ENCODE measurements around the gene NPHP1.
"Not testable (repeated sequence)": the region's sequence is repeated elsewhere in the genome, so short reads cannot be mapped to it uniquely, and the experiment has no call there.

The NPHP1 gene

GRCh38 chr2:110126906-110127305 is 77.9 kb downstream of the NPHP1 start:
- no peak for DNase-seq (ENCODE audit: low read depth)

GRCh38 chr2:110126086-110126773 is 78.6 kb downstream of the NPHP1 start:
- DNase-seq (ENCODE audit: low read depth) = no peak

GRCh38 chr2:110124939-110125691 is 79.7 kb downstream of the NPHP1 start:
- no peak for DNase-seq (ENCODE audit: low read depth)

- no peak for DNase-seq (ENCODE audit: low read depth)
Observed at GRCh38 chr2:110124038-110124825, 80.6 kb downstream of the NPHP1 start.

- DNase-seq (ENCODE audit: low read depth) = no peak
Observed at GRCh38 chr2:110121592-110121991, 83.2 kb downstream of the NPHP1 start.

GRCh38 chr2:110121052-110121334 is 83.8 kb downstream of the NPHP1 start:
- DNase-seq (ENCODE audit: low read depth) = no peak

GRCh38 chr2:110120171-110121051 is 84.4 kb downstream of the NPHP1 start:
- no peak for DNase-seq (ENCODE audit: low read depth)

GRCh38 chr2:110116033-110116710 is 88.6 kb downstream of the NPHP1 start:
- DNase-seq (ENCODE audit: low read depth) = no peak

GRCh38 chr2:110115291-110116032 is 89.4 kb downstream of the NPHP1 start, which contains the start of gene MALL:
Gene MALL, minus strand, starts transcription at chr2:110115822. Its CDS starts 30 bp downstream, at chr2:110115792.
- no peak for DNase-seq (ENCODE audit: low read depth)

GRCh38 chr2:110114831-110115255 is 90.0 kb downstream of the NPHP1 start:
- no peak for DNase-seq (ENCODE audit: low read depth)

- no peak for DNase-seq (ENCODE audit: low read depth)
Observed at GRCh38 chr2:110113961-110114591, 90.7 kb downstream of the NPHP1 start.

- DNase-seq (ENCODE audit: low read depth) = not testable (repeated sequence)
Observed at GRCh38 chr2:110108291-110108690, 96.5 kb downstream of the NPHP1 start.

GRCh38 chr2:110107092-110108079 is 97.4 kb downstream of the NPHP1 start:
- DNase-seq (ENCODE audit: low read depth) = no peak

GRCh38 chr2:110106642-110107041 is 98.2 kb downstream of the NPHP1 start:
- DNase-seq (ENCODE audit: low read depth) = no peak

GRCh38 chr2:110105608-110106467 is 99.0 kb downstream of the NPHP1 start:
- DNase-seq (ENCODE audit: low read depth) = no peak

GRCh38 chr2:110105183-110105582 is 99.6 kb downstream of the NPHP1 start:
- no peak for DNase-seq (ENCODE audit: low read depth)

- no peak for DNase-seq (ENCODE audit: low read depth)
Observed at GRCh38 chr2:110104025-110104771, 100.6 kb downstream of the NPHP1 start.

Measured in T-helper 22 cell (primary cell).